H9 (cell line): ENCODE measurements around the gene SORBS1. TPM values are rescaled to one million over a fixed set of nuclear protein-coding genes. Genes with fewer than 3 reads are reported as not detected.

ENCODE experiments used
- DNase-seq: peaks from one replicate; pipeline ENCODE4 v3.0.0-alpha.2; 2017
- H2AFZ ChIP-seq: one replicate; pipeline ENCODE4 v1.6.1; 2013; ENCODE audit warnings: mild to moderate bottlenecking, low read length, control low read depth, moderate library complexity
- H2AK5ac ChIP-seq: 2 replicates; pipeline ENCODE4 v1.6.1; 2013; ENCODE audit warnings: low read length, control low read depth, mixed read lengths; ENCODE audit not compliant: insufficient read length
- H2BK120ac ChIP-seq: one replicate; pipeline ENCODE4 v1.6.1; 2013; ENCODE audit warnings: low read depth, mild to moderate bottlenecking, low read length, control low read depth, inconsistent platforms; ENCODE audit not compliant: poor library complexity, severe bottlenecking
- H2BK12ac ChIP-seq: 2 replicates; pipeline ENCODE4 v1.6.1; 2013; ENCODE audit warnings: low read length, control low read depth, mixed read lengths, low read depth; ENCODE audit not compliant: insufficient read length
- H2BK15ac ChIP-seq: 2 replicates; pipeline ENCODE4 v1.6.1; 2013; ENCODE audit warnings: low read depth, low read length, control low read depth
- H2BK20ac ChIP-seq: one replicate; pipeline ENCODE4 v1.6.1; 2013; ENCODE audit warnings: low read depth, mild to moderate bottlenecking, low read length, control low read depth, inconsistent platforms; ENCODE audit not compliant: poor library complexity, severe bottlenecking
- H2BK5ac ChIP-seq: 2 replicates; pipeline ENCODE4 v1.6.1; 2013; ENCODE audit warnings: low read length, control low read depth, mixed read lengths; ENCODE audit not compliant: insufficient read length
- H3K14ac ChIP-seq: 2 replicates; pipeline ENCODE4 v1.6.1; 2013; ENCODE audit warnings: low read length, control low read depth; ENCODE audit not compliant: insufficient read depth
- H3K18ac ChIP-seq: 2 replicates; pipeline ENCODE4 v1.6.1; 2013; ENCODE audit warnings: low read depth, mild to moderate bottlenecking, mixed read lengths, low read length, control low read depth; ENCODE audit not compliant: insufficient read length
- H3K23ac ChIP-seq: 2 replicates; pipeline ENCODE4 v1.6.1; 2013; ENCODE audit warnings: low read length, control low read depth, mixed read lengths, low read depth; ENCODE audit not compliant: insufficient read length
- H3K23me2 ChIP-seq: 2 replicates; pipeline ENCODE4 v1.6.1; 2013; ENCODE audit warnings: low read depth, mild to moderate bottlenecking, mixed read lengths, low read length, control low read depth; ENCODE audit not compliant: insufficient read length, poor library complexity, severe bottlenecking
- H3K27ac ChIP-seq: 2 replicates; pipeline ENCODE4 v1.5.1; 2013; ENCODE audit warnings: low read length, control low read depth, mixed read lengths, low read depth; ENCODE audit not compliant: insufficient read length
- H3K27me3 ChIP-seq: 2 replicates; pipeline ENCODE4 v1.6.1; 2013; ENCODE audit warnings: low read length, control low read depth, inconsistent platforms; ENCODE audit not compliant: insufficient read depth
- H3K4ac ChIP-seq: 2 replicates; pipeline ENCODE4 v1.6.1; 2013; ENCODE audit warnings: low read depth, mild to moderate bottlenecking, control low read depth, inconsistent platforms, low read length, moderate library complexity
- H3K4me1 ChIP-seq: 2 replicates; pipeline ENCODE4 v1.6.1; 2013; ENCODE audit warnings: low read length, control low read depth, inconsistent platforms; ENCODE audit not compliant: insufficient read depth
- H3K4me2 ChIP-seq: 2 replicates; pipeline ENCODE4 v1.6.1; 2013; ENCODE audit warnings: low read length, control low read depth, mixed read lengths; ENCODE audit not compliant: insufficient read length, insufficient read depth
- H3K56ac ChIP-seq: 2 replicates; pipeline ENCODE4 v1.6.1; 2013; ENCODE audit warnings: low read depth, mild to moderate bottlenecking, mixed read lengths, low read length, control low read depth; ENCODE audit not compliant: insufficient read length
- H3K79me1 ChIP-seq: 2 replicates; pipeline ENCODE4 v1.6.1; 2013; ENCODE audit warnings: low read depth, mild to moderate bottlenecking, moderate library complexity, low read length, control low read depth, inconsistent platforms; ENCODE audit not compliant: insufficient read depth, poor library complexity, severe bottlenecking
- H3K79me2 ChIP-seq: 2 replicates; pipeline ENCODE4 v1.6.1; 2013; ENCODE audit warnings: low read length, control low read depth, inconsistent platforms; ENCODE audit not compliant: insufficient read depth
- H3K9ac ChIP-seq: 2 replicates; pipeline ENCODE4 v1.6.1; 2013; ENCODE audit warnings: low read length, control low read depth, mixed read lengths; ENCODE audit not compliant: insufficient read length; ENCODE audit errors: extremely low read depth
- H3K9me3 ChIP-seq: one replicate; pipeline ENCODE4 v1.6.1; 2013; ENCODE audit warnings: low read depth, low read length, inconsistent platforms; ENCODE audit not compliant: control insufficient read depth
- H3T11ph ChIP-seq: one replicate; pipeline ENCODE4 v1.6.1; 2013; ENCODE audit warnings: mild to moderate bottlenecking, low read length, control low read depth, inconsistent platforms
- H4K20me1 ChIP-seq: one replicate; pipeline ENCODE4 v1.6.1; 2013; ENCODE audit not compliant: control insufficient read depth, insufficient read length, insufficient read depth
- H4K5ac ChIP-seq: 2 replicates; pipeline ENCODE4 v1.6.1; 2013; ENCODE audit warnings: low read depth, mild to moderate bottlenecking, mixed read lengths, low read length, control low read depth; ENCODE audit not compliant: insufficient read length
- H4K8ac ChIP-seq: replicated peaks from 2 replicates; pipeline ENCODE4 v1.6.1; 2013; ENCODE audit warnings: low read length, control low read depth, mixed read lengths, low read depth; ENCODE audit not compliant: insufficient read length
- H4K91ac ChIP-seq: 2 replicates; pipeline ENCODE4 v1.6.1; 2013; ENCODE audit warnings: low read depth, mild to moderate bottlenecking, moderate library complexity, mixed read lengths, low read length, control low read depth; ENCODE audit not compliant: insufficient read length
- H3K27ac Mint-ChIP-seq, 3 experiments: 2 replicates in 2 of 3; 3 replicates in 1 of 3; pipeline ENCODE4 v1.8.0; 2020 to 2021; ENCODE audit warnings: mixed read lengths in 3 of 3, mild to moderate bottlenecking in 1 of 3, moderate library complexity in 1 of 3
- H3K27me3 Mint-ChIP-seq: 2 replicates; pipeline ENCODE4 v1.8.0; 2021; ENCODE audit warnings: low read depth, mild to moderate bottlenecking, moderate library complexity, mixed read lengths
- H3K36me3 Mint-ChIP-seq, 3 experiments: 2 replicates in 2 of 3; 3 replicates in 1 of 3; pipeline ENCODE4 v1.8.0; 2020 to 2021; ENCODE audit warnings: low read depth in 3 of 3, mixed read lengths in 3 of 3; ENCODE audit not compliant: insufficient read depth in 1 of 3
- H3K4me1 Mint-ChIP-seq, 2 experiments: 2 replicates each; pipeline ENCODE4 v1.8.0; 2020; ENCODE audit warnings: mixed read lengths in 2 of 2
- H3K4me3 Mint-ChIP-seq, 2 experiments: 2 replicates in 1 of 2; 3 replicates in 1 of 2; pipeline ENCODE4 v1.8.0; 2020 to 2021; ENCODE audit warnings: mild to moderate bottlenecking in 2 of 2, mixed read lengths in 2 of 2, moderate library complexity in 1 of 2
- H3K9me3 Mint-ChIP-seq, 2 experiments: 2 replicates in 1 of 2; 3 replicates in 1 of 2; pipeline ENCODE4 v1.8.0; 2020; ENCODE audit warnings: mild to moderate bottlenecking in 2 of 2, mixed read lengths in 2 of 2, moderate library complexity in 1 of 2
- WGBS: extraction: QIAGEN DNeasy Blood & Tissue Kit; methylation state at CpG from one replicate; pipeline ENCODE4 v1.1.7; 2013; ENCODE audit warnings: missing lambda C conversion rate, low lambda C conversion rate, mixed read lengths; ENCODE audit not compliant: insufficient read length; ENCODE audit errors: extremely low coverage; 5-methylcytosine and 5-hydroxymethylcytosine counted together
- total RNA-seq: library from RNA; stranded (reverse); gene quantifications from 2 replicates; pipeline ENCODE4 v1.2.1, GENCODE V29; 2021
- TF ChIP-seq, protein P1 (sequence below): fragments of 200-600 bp; sonication (generic); conservative IDR thresholded peaks from 3 replicates; pipeline ENCODE4 v1.8.0; 2021; ENCODE audit warnings: antibody characterized with exemption, mild to moderate bottlenecking

The SORBS1 gene
- total RNA-seq, 1 experiment from 2014 or later = 24.3 TPM

DNA sequence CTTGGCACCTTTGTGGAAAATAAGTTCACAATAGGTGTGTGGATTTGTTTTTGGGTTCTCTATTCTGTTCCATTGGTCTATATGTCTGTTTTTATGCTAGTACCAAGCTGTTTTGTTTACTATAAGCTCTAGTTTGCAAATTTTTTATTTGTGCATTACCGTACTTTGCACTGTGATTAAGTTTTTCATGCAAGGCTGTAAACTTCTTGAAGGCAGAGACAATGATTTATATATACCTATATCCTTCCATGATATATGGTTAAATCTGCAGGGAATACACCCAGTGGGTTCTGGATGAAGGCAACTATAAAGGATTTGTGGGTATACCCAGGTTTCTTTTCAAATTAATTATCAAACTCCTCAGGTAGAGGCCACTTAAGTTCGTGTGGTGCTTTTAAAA lies 178.6 kb downstream of the SORBS1 start:
- Mint-ChIP-seq H3K4me3 (no peak overlapping the region), H3K4me1 (no peaks in the 10 kb centered on the region), H3K27ac (no peak overlapping the region), H3K9me3 (no peaks in the 10 kb centered on the region), H3K36me3 (peaks cover 0 to 15% (median 5%) of the 10 kb centered on the region in 3 experiments; a peak in 4 of 7 replicates), H3K27me3 (no peaks in the 10 kb centered on the region)
- Histone ChIP-seq H3K9me3 (no peaks in the 10 kb centered on the region), H3K18ac (no peak overlapping the region), H2BK12ac (no peak overlapping the region), H3T11ph (no peak overlapping the region), H2BK5ac (no peak overlapping the region), H4K91ac (no peak overlapping the region), H3K27me3 (no peaks in the 10 kb centered on the region), H4K20me1 (no peaks in the 10 kb centered on the region), H4K8ac (no peak overlapping the region), H3K9ac (no peak overlapping the region), H2BK15ac (no peak overlapping the region), H3K4me2 (no peak overlapping the region), H2BK120ac (no peak overlapping the region), H3K56ac (no peak overlapping the region), H2AFZ (no peak overlapping the region), H3K14ac (no peak overlapping the region), H3K4me1 (no peaks in the 10 kb centered on the region), H3K79me2 (no peaks in the 10 kb centered on the region), H3K4ac (no peak overlapping the region), H3K23me2 (no peaks in the 10 kb centered on the region), H3K23ac (no peak overlapping the region), H3K27ac (no peak overlapping the region), H2AK5ac (no peak overlapping the region), H4K5ac (no peak overlapping the region), H3K79me1 (no peaks in the 10 kb centered on the region), H2BK20ac (no peak overlapping the region)
- DNase-seq = no peak
- TF ChIP-seq, protein P1, sequence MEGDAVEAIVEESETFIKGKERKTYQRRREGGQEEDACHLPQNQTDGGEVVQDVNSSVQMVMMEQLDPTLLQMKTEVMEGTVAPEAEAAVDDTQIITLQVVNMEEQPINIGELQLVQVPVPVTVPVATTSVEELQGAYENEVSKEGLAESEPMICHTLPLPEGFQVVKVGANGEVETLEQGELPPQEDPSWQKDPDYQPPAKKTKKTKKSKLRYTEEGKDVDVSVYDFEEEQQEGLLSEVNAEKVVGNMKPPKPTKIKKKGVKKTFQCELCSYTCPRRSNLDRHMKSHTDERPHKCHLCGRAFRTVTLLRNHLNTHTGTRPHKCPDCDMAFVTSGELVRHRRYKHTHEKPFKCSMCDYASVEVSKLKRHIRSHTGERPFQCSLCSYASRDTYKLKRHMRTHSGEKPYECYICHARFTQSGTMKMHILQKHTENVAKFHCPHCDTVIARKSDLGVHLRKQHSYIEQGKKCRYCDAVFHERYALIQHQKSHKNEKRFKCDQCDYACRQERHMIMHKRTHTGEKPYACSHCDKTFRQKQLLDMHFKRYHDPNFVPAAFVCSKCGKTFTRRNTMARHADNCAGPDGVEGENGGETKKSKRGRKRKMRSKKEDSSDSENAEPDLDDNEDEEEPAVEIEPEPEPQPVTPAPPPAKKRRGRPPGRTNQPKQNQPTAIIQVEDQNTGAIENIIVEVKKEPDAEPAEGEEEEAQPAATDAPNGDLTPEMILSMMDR = no peak
- WGBS = no CpG with 5 or more reads among the region's 2 CpGs
